Panc1 (cell line): ENCODE measurements around the gene CNIH2.

ENCODE experiments used
- CTCF ChIP-seq: fragments of 450-650 bp; IDR thresholded peaks from 2 replicates; pipeline ENCODE4 v1.5.1; 2017; ENCODE audit warnings: mild to moderate bottlenecking
- REST ChIP-seq, 2 experiments: IDR thresholded peaks; 2 replicates each; pipeline ENCODE4 v1.6.1; 2011 to 2012; ENCODE audit warnings: low read depth in 2 of 2, control low read depth in 1 of 2, low read length in 1 of 2, mild to moderate bottlenecking in 1 of 2, moderate library complexity in 1 of 2; ENCODE audit not compliant: insufficient read depth in 1 of 2
- SIN3A ChIP-seq: IDR thresholded peaks from 2 replicates; pipeline ENCODE4 v1.6.1; 2012; ENCODE audit warnings: low read depth, mild to moderate bottlenecking, low read length, moderate library complexity, borderline replicate concordance; ENCODE audit not compliant: insufficient read depth

- TF ChIP-seq REST (IDR thresholded peaks at IDR 0.05; ENCODE audit: insufficient read depth in 1 of 2, low read depth in 2 of 2, low read length in 1 of 2), result no peak
- no peak for TF ChIP-seq CTCF
- no peak for TF ChIP-seq SIN3A
These were observed 2.6 kb upstream of the CNIH2 start for GRCh38 chr11:66275396-66275795.
